Stimulated activated CD8-positive, alpha-beta memory T cell treated with anti-CD3 and anti-CD28 coated beads, Interleukin-15, amount 100 ng/mL, for 4 hours (primary cell): ENCODE data around the gene PRR33.

ENCODE experiments used
- DNase-seq, 2 donors: peaks; one replicate each; pipeline ENCODE4 v3.0.0-alpha.2; 2020; ENCODE audit warnings: low read depth in 2 of 2

The PRR33 gene

GRCh38 chr11:1848640-1849430 is 42.9 kb downstream of the PRR33 start:
- no peak for DNase-seq

DNA sequence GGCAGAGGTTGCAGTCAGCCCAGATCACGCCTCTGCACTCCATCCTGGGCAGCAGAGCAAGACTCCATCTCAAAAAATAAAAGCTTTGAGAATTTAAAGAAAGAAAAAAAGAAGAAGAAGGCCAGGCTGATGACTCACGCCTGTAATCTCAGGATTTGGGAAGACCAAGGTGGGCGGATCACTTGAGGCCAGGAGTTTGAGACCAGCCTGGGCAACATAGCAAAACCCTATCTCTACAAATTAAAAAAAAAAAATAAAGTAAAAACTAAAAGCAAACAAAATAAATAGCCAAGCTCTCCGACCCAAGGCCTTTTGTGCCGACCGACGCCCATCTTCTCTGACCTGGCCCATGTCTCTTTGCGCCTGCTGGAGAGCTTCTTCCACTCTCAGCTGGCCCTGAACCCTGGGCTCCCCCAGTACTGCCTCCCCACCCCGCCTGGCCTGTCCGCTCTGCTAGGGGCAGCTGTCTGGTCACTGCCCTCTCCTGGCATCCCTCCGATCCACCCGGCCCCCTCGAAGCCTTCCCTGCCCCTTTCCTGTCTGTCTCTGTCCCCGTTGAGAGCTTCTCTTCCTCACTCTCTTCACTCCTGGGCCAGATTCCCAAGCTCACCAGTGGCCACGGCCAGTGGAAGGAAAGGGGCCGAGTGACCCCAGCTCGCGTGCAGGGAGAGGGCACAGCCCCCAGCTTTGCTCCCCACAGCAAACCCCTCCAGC is 43.6 kb downstream of the PRR33 start:
- no peak for DNase-seq

DNA sequence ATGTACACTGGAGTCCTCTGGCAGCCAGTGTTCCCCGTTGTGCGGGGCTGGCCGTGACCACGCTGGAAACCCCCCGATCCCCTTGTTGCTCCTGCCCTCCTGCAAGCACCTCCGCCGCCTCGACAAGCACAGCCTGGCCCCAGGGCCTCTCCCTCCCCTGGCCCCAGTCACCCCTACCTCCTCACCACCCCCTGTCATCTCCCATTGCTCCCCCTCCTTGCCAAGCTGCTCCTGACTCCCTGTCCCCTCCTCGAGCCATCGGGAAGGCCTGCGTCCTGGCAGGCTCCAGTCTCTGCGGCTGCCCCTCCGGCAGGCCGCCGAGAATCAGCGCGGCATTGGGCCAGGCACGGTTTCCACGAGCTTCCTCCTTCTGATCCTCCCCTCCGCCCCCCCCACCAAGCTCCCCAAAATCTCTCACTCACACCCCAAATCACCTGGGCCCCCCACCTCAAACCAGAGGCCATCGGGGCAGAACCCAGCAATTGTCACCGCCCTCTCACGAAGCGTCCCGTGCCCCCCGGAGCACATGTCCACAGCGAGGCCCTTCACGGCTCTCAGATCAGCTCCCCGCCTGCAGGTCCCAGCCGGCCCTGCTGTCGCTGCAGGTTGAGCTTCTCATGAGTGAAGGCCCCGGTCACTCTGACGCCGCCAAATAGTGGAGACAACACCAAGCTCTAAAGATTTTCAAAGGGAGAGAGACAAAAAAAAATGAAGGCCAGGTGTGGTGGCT is 44.5 kb downstream of the PRR33 start:
- DNase-seq, result no peak

- no peak for DNase-seq
Observed at GRCh38 chr11:1846453-1846932, 45.2 kb downstream of the PRR33 start.

DNA sequence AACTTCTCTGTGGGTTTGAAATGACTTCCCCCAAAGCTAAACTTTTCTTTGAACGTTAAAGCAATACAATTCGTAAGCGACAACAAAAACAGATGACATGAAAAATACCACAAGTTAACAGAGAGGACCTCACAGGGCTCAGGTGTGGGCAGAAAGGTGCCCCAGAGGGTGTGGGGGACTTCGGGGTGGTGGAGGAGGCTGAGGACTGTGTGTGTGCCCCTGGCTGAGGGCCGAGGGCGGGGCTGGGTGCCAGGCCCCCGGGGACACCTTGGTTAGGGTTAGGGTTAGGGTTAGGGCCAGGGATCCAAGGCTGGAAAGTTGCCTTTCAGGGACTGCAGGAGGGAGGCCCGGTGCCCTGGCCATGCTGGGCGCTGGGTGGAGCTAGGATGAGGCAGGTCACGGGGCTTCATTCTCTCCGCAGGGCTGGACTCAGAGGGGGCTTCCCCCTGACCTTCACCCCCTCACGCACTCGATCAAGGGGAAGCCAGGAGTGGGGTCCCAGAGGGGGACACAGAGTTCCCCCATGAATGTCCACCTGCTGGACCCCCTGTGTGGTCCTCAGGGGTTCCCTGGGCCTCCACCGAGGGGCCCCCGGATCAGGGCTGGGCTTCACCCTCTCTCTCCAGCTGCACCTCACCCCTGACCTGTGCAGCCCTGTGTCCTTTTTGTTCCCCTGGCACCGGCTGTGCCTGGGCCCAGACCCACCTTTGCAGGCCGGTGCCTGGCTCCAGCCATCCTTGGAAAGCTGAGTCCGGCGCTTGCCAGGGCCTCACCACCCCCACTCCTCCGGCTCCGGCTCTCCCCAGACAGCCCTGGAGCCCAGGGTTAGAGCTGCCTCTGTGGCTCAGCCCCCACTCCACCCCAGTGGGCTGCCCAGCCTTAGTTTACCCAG is 45.9 kb downstream of the PRR33 start:
- DNase-seq, result no peak

- no peak for DNase-seq
Observed at GRCh38 chr11:1845095-1845429, 46.6 kb downstream of the PRR33 start.

- DNase-seq, result no peak
Observed at GRCh38 chr11:1844221-1845094, 47.2 kb downstream of the PRR33 start.

DNA sequence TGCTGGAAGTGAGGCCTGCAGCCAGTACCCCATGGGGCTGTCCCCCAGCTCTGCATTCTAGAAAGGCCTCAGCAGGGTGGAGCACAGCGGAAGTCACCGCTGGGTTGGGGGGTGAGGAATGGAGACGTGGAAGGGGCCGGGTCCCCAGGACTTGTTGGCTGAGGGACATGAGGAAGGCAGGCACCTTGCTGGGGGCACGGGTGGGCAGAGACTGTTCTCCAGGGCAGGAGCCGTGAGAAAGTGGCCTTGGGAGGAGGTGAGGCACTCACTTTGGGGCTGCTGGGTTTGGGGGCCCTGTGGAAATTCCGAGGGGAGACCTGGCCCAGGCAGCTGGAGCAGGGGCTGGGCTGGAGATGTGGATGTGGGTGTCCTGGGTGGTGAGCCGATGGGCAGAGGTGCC is 47.9 kb downstream of the PRR33 start:
- DNase-seq, result no peak

DNA sequence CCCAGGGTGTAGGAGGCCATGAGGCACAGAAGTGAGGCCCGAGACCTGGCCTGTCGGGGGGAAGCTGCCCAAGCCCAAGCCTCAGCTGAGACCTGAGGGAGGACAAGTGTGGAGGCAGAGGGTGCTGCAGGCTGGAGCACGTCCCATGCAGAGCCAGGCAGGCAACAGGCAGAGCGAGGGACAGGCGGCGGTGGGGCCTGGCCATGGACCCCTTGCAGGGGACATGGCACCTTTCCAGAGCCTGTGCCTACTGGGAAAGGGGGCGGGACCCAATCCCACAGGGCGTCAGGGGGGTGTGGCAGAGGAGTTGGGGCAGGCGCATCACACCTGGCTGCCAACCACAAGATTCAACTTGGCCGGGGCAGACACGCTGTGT is 48.6 kb downstream of the PRR33 start:
- DNase-seq, result no peak

DNA sequence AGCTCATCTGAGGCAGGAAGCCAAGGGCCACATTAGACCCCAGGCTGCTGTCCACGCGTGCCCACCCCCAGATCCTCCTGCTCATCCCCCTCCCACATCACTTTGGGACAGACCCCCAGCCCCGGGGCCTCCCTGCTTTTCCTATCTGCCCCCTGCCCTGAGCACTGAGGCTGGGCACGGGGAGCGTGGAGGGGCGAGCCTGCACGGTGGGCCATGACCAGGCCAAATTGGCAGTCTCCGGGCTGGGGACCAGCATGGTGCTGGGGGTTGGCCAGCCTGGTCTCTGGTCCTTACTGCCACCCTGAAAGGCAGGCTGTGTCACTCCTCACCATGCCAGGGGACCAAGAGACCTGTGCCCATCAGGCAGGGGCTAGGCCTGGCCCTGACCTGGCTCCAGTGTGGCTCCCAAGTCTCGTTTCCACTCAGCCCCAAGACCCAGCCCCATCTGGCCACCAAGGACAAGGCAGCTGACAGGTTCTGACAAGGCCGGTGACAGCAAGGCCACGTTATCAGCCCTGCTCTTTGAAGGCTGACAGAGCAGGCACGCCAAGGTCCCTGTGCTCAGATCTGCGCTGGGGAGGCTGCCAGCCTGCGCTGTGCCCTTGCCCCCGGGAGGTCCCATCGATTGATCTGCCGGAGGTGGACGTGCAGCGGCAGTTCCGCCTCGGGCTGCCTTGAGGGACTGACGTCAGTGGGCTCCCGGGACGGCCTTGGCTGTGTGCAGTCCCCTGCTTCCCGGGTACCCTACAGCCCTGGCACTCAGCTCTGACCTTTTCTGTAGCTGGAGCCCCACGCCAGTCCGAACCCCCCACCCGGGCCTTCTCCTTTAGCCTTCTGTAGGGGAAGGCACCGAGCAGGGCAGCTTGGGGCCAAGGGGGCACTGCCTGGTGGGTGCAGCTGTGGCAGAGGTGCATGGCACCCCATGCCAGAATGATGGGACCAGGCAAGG is 49.3 kb downstream of the PRR33 start:
- no peak for DNase-seq

DNA sequence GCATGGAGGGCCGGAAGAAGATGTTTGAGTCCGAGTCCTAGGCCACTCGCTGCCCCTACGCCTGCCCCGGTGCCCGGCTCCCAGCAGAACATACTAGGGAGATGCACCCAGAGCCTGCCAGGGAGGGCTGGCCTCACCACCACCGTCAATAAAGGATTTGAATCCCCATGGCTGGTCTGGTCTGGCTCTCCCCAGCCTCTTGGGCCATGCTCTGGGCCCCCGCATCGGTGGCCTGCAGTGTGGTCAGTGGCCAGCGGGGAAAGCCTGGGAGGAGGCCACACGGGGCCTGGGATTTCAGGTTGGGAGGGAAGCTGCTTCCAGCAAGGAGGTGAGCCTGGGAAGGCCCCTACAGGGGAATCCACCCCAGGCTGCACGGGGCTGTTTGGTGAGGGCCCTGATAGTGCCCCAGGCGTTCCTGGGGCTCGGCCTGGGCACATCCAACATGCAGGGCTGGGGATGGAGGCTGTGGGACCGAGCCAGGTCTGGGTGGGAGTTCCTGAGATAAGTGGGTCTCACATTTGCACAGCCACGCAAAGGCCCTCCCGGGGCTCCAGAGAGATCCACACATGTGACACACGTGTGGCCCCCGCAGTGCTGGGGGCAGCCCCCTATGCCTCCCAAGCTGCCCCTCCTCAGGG is 50.1 kb downstream of the PRR33 start:
- no peak for DNase-seq

DNA sequence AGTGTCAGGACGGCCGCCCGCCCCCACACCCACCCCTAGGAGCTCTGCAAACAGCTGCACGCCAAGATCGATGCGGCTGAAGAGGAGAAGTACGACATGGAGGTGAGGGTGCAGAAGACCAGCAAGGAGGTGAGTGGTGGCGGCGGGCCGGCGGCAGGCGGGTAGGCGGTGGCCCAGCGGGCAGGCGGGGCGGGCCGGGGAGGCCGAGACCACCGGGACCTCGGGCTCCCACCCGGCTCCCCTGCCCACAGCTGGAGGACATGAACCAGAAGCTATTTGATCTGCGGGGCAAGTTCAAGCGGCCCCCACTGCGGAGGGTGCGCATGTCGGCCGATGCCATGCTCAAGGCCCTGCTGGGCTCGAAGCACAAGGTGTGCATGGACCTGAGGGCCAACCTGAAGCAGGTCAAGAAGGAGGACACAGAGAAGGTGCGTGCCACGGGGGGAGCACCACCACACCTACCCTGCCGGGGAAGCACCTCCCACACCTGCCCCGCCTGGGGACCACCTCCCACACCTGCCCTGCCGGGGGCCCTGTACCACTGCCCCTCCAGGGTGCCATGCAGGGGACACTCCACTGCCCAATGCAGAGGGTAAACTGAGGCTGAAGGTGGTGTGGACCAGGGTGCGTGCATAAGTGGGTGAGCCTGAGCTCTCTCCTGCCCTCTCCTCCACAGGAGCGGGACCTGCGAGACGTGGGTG is 50.8 kb downstream of the PRR33 start:
- no peak for DNase-seq

DNA sequence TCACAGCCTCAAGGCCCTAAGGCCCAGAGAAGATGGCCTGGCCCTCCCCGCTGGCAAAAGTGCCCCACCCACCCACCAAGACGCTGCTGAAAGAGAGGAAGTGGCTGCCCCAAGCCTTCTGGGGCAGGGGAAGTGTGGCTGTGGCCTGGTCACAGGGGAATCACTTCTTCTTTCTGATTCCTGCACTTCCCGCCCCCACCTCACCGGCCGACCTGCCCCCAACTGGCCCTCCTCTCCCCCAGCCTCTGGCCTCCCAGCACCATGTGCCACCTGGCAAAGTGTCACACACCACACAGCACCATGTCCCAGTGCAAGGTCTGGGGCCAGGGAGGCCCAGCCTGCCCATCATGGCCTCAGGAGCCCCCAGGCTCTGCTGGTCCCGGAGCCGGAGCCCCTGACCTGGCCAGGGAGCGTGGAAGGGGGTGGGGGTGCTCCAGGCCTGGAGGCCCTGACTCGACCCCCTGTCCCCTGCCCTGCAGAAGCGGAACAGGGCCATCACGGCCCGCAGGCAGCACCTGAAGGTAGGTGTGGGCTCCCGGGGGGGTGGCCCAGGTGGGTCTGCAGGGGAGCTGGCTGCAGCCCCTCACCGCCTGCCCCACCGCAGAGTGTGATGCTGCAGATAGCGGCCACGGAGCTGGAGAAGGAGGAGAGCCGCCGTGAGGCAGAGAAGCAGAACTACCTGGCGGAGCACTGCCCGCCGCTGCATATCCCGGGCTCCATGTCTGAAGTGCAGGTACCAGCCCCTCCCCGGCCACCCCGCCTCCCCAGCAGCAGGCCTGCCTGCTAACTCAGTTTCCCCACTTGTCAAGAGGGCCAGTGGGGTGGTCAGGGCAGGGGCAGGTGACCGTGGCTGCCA is 51.5 kb downstream of the PRR33 start:
- DNase-seq, result no peak

GRCh38 chr11:1839204-1839923 is 52.3 kb downstream of the PRR33 start:
- DNase-seq, result no peak

DNA sequence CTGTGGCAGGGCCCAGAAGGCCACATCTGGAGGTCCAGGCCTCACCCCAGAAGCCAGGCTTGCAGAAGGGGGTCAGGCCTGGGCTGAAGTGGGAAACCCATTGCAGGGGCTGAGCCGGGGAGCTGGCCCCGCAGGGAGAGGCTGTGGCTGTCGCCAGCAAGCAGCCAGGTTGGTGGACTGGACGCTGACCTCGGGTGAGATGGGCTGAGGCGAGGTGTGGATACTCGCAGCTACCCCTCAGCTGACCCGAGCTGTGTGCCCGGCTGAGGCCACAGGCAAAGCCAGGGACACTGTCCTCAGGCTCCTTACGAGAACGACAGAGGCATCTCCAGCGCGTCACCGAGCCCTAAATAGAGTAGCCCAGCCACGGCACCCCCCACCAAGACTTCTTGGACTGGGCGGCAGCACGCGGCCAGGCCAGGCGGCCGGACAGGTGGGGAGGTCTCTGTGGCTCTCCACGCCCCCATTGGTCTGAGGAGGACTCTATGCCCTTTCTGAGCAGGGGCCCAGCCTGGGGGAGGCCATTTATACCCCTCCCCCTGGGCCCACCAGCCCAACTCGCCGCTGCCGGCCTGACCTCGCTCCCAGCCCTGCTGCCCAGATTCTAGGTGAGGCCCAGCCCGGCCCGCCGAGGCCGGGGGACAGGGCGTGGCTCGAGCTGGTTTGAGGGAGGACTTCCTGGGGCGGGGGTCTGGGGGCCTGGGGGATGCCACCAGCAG is 53.1 kb downstream of the PRR33 start, which contains the start of gene TNNI2:
TSS of gene TNNI2 (plus strand) at position 556 of the 719 bp plus-strand sequence. CDS start 716 bp downstream, outside the sequence.
- DNase-seq, result no peak
